GM18508 (cell line): ENCODE results near the gene CNGB1.

Source experiments
- ATAC-seq: cut with Tn5 transposase; IDR thresholded peaks from one replicate; pipeline ENCODE4 v1.9.1; 2021; ENCODE audit warnings: moderate number of reproducible peaks; ENCODE audit not compliant: insufficient read depth, unreplicated experiment

Gene CNGB1

DNA sequence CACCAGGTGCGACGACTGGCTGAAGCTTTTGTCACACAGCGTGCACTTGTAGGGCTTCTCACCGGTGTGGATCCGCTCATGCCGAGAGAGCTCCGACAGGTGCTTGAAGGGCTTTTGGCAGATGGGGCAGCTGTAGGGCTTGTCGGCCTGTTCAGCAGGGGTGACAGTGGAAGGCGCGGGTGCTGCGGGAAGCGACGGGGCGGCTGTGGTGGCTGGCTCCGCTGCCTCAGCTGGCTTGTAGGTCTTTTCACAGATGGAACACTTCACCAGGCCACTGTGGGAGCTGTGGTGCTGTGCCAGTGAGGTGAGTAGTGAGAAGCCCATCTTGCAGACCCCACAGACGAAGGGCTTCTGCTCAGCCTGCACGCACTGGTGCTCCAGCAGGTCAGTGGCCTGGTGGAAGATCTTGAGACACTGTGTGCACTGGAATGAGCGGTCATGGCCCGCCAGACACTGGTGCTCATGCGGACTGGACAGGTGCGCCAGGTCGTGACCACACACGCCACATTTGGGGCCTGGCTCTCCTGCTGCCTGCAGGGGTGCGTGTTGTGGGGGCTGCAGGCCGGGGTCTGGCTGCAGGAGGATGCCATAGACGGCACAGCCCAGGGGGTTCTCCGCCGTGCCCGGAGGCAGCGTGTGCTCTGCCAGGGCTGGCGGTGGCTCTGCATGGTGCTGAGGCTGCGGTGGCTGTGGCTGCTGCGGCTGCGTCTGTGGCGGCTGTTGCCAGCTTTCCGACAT is 26.8 kb upstream of the CNGB1 start:
- ATAC-seq: no peak

DNA sequence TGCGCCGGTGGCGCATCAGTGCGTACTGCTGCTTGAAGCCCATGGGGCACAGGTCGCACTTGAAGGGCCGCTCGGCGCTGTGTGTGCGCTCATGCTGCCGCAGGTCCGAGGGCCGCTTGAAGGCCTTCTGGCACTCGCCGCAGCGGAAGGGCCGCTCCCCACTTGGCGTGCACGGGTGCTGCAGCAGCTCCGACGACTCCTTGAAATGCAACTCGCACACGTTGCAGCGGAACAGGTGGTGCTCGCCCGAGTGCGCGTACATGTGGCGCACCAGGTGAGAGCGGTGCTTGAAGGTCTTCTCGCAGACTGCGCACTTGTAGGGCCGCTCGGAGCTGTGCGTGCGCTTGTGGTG is 26.2 kb upstream of the CNGB1 start:
- ATAC-seq: no peak

DNA sequence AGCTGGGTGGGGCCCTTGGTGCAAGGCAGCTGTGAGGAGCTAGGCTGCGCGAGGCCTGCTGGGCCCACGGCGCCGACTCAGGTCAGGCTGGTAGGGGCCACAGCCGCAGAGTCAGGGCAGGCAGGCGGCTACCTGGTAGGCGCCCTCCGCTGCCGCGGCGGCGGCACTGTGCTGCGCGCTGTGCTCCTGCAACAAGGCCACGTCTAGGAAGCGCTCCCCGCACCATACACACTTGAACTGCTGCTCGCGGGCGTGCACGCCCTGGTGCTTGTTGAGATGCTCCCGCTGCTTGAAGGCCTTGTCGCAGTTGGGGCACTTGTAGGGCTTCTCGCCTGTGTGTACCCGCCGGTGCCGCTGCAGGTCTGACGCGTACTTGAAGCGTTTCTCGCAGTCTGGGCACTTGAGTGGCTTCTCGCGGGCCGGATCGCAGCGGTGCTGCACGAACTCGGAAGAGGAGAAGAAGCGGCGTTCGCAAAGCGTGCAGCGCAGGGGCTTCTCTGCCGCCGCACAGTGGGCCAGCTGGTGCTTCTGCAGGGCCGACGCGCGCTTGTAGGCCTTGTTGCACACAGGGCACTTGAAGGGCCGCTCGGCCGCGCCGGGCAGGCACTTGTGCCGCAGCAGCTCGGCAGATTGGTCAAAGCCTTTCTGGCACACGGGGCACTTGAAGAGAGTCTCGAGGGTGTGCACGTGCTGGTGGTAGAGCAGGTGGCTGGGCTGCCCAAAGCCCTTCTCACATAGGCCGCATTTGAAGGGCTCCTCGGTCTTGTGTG is 25.7 kb upstream of the CNGB1 start:
- no peak for ATAC-seq

DNA sequence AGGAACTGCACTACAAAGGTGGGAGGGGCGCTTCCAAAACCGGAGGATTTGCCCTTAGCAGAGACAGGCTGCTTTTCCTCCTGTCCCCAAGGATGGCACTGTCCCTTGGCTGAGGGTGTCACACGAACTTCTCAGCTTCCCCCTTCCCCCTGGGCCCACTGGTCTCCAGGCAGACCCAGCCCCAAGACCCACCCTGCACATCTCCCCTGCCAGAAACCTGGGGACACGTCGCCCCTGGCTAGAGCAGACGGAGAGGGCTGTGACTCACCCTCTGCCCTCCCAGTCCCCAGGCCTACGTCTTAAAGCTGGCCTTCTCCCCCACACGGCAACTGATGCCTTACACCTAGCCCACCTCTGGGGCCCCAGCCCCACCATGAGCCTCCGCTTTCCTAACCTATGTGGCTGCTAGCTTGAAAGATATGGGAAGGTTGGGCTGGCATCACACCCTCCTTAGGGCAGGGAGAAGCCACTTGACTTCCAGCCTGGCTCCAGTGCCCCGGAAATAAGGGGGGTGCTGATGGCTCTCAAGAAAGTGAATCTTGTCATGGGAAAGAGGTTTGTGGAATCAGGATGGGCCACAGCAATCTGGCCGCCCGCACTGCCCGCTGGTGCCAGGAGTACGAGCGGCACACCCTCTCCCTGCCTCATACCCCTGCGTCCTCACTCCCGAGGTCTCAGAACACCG is 24.9 kb upstream of the CNGB1 start:
- no peak for ATAC-seq

DNA sequence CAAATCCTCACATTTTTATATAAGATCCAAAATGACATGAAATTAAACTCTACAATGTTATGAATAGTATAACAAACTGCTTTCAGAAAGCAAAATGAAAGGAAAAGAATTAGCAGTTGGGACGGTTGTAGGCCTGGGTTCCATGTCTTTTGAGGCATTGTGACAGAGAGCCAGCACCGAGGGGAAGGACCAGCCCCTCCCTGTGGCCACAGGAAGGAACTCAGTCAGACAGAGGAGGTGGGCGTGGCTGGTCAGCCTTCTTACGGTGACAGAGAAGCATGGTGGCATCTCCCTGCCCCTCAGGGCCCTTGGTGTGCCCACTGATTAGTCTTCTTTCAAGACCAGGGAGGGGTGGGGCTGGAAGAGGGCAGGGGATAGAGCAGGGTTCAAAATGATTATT is 23.9 kb upstream of the CNGB1 start:
- no peak for ATAC-seq

DNA sequence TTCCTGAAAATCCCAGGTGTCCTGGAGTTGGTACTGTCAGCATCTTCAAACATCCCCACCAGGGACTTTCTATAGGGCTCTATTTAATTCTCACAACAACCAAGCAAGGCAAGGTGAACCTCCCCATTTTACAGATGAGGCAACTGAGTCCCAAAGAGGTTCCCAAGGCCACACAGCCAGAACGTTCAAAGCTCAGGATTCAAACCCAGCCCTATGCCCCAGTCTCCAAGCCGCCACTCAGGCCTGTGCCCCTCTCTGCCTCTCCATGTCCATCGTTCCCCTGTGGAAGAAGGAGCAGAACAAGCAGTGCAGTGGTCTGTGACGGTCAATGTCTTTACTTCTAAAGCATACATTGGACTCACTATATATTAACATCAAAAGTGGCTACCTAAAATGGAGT is 23.4 kb upstream of the CNGB1 start:
- no peak for ATAC-seq

DNA sequence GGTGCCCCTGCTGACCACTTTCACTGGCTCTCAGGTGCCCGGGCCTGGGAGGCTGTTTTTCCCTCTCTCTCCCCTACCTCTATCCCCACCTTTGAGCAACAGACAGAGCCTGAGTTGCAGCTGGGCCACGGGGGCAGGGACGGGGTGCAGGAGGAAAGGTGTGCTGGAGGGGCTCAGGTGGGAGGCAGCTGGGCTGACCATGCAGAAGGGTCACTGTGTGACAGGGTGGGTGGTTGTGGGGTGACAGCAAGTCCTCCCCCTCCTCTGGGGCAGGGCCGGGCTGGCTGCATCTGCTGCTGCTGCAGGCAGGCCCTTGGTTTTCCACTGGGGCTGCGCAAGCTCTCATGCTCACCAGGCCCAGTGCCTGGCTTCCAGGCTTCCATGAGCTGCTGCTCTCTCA is 23.0 kb upstream of the CNGB1 start:
- no peak for ATAC-seq

DNA sequence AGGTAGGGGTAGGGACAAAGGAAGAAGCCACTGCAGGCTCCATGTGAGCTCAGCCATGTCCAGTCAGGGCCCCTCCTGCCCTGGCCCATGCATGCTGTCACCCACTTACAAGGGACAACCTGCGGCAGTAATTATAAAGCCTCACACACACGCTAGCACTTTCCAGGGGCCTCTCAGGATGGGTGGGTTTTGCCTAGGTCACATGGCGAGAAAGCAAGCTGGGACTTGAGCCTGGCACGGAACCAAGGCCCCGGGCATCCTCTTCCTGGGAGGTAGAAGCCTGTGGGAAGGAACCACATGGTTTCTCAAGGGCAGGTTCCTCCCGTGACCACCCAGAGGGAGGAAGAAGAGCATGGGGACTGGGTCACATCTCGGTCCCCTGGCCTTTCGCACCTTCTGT is 22.5 kb upstream of the CNGB1 start:
- no peak for ATAC-seq

DNA sequence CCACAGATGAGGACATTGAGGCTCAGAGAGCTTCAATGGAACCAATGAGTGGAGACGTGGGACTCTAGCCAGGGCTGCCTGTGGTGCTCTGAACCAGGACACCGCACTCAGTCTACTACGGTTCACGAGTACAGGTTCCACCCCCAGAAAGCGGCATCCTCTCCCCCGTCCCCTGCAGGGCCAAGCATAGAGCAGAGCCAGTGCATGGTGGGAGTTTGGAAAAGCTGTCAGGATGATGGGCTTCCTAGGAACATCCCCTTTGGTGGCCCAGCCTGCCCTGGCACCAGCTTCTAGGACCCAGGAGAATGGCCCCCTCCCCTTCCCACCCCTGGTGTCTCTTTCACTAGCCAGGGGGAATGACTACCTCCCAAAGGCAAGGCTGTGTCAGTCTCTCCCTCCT is 21.2 kb upstream of the CNGB1 start:
- ATAC-seq: no peak

DNA sequence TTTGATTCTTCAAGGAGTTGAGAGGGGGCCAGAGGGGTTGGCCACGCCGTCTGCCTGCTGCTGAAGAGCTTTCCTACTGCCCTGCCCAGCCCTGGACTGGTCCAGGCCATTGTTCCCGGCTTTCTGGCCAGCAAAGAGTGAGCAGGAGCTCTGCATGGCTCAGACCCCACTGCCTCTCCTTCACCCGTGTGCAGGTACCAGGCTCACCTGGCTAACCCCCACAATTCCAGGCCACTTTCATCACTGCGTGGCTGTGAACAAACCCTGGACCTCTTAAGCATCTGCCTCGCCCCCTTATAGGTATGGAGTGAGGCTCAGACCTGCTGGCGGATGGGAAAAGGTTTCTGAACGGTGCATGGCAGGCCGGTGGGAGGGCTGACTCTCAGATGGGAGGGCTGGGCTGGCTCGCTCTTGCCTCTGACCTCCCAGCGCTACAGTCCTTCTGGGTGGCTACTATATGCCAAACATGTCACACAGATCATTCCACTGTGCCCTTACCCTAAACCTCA is 20.7 kb upstream of the CNGB1 start:
- ATAC-seq: no peak

DNA sequence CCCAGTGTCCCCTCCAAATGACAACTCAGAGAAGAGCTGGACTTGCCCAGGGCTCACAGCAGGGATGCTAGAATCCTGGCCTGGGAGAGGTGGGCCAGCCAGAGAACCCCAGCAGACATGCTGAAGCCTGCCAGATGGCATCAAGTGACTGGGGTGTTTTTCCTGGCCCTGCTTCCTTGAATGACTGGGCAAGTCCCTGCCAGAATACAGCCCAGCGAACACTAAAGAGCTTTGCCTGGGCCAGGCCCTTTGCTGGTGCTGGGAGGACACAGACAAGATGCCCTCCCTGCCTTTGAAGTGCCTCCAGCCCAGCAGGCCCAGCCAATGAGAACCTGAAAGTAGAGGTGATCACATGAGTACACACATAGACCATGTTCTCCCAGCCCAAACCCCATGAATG is 18.0 kb upstream of the CNGB1 start:
- no peak for ATAC-seq

DNA sequence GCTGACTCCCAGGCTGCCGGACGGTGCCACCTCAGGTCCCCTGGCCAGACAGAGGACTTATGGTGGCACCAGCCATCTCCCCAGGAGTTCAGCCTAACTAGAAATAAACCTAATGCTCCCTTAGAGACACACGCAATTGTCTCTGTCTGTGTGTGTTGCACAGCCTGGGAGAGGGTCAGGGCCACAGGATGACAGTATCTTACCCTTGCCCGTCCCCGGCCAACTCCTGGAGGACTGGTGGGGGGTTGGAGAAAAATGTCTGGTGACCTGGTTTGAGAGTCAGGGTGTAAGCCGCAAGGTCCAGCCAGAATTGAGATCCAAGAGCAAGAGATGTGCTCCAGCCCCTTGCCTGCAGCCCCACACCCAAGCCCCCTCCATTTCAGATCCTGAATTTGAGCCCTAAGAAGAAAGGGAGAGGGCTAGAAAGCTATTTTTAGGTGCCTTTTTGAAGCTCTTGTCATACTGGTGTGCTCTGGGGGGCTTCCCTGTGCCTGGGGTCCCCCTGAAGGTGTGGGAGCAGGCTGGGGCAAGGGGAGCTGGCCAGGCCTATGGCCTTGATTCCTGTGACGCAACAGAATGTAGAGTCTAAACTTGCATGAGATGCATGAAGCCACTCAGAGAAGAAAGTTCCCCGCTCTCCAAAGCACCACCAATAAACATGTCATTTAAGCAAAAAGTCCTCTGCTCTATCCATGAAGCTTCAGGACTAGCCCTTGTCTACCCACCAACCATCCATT is 16.7 kb upstream of the CNGB1 start:
- no peak for ATAC-seq

DNA sequence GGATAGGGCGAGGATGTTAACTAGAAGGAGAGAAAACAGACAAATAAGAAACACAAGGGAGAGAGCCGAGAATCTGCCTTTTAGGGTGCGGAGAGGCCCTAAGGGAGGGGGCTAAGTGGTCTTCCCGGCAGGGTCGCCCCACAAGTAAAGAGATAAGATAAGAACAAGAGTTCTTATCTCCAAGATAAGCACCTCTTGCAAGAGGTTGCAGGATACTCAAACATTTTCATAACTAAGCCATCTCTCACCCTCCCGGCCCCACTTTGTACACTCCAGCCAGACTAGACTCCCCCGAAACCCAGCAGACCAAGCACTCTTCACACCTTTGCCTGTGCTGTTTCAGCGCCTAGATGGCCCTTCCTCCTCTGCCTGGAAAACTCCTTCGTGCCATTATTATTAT is 15.3 kb upstream of the CNGB1 start:
- ATAC-seq: no peak

DNA sequence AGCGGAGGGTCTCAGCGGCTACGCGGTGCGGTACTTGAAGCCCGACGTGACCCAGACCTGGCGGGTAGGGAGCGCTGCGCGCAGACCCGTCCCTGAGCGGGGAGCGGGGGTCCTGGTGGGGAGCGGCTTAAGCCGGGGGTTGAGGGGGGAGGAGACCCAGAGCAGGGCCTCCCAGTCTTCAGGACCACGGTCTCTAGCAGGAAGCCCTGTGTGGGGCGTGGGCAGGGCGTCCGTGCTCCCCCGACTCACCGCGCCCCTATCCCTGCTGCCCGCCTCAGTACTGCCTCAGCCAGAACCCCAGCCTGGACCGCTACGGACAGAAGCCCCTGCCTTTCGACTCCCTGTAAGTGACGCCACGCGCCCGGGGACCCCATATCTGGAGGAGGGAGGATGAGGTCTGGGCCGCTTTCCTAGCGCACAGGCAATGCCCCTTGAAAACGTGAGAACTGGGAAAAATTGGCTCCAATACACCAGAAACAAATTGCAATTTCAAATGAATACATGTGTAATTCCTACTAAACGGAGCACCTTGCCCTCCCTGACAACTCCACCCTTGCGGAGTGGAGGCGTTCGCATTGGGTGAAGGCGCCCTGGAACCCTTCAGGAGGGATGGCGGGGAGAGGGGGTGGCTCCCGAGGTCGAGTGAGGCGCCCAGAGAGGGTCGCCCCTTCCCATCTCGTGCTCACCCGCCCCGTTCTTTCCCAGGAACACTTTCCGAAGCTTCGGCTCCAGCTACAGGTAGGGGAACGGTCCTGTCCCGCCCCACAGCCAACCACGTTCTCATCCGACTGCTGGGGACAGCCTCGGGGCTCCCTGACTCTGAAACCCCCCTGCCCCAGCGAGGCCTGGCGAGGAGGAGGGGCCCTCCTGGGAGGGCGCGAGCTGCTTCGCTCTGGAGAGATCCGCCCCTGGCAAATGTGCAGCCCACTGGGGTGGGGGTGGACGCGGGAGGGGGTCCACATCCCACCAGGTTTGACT is 14.6 kb upstream of the CNGB1 start:
- ATAC-seq: no peak

DNA sequence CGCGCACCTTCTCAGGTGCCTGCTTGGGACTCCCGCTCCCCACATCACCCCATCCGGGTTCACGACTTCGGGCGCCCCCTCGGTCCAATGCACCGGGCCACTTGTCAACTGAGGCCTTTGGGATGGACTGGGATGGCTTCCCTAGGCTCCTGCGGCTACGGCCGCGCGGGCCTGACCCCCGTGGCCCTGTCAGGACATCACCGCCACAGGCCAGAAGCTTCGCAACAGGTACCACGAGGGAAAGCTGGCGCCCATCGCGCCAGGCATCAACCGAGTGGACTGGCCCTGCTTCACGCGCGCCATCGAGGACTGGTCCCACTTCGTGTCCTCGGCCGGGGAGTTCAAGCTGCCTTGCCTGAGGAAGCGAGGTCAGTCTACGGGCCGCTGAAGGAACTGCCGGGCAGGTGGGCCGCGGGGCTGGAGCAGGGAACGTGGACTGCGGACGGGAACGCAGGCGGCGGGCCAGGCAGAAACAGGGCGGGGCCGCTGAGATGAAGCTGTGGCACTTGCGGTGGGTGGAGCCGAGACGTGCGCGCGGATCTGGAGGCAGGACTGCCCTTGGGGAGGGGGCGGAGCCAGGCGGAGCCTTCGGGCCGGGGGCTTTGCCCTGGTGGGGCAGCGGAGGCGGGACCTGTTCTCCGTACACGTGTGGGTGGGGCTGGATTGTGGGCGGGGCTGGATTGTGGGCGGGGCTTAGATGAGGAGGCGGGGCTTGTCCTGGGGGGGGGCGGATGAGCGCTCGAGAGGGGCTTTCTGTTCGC is 13.7 kb upstream of the CNGB1 start:
- no peak for ATAC-seq

DNA sequence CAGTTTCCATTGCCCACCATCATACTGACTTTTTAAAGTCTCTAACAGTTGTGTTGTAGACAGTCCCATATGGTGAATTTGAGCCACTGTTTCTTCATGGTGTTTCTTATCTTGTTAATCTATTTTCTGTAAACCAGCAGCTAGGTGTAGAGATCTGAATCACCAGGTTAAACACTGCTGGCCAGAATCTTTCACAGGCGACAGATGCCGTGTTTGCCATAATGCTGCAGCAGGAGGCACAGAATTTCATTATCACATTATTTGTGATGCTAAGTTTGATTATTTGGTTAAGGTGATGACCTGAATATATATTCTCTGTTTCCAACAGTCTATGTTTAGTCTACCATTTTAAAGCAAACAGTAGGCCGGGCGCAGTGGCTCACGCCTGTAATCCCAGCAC is 11.5 kb upstream of the CNGB1 start:
- no peak for ATAC-seq

DNA sequence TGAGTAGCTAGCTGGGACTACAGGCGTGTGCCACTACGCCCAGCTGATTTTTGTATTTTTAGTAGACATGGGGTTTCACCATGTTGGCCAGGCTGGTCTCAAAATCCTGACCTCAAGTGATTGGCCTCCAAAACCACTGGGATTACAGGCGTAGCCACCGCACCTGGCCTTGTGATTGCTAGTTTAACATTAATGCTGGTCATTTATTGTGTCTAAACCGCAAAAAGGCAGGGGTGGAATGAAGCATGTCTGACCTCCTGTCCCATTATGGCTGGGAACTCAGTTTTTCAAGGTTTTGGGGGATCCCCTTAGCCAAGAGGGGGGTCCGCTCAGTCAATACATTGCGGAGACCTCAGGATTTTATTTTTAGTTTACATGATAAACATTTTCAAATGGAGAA is 10.7 kb upstream of the CNGB1 start:
- no peak for ATAC-seq

DNA sequence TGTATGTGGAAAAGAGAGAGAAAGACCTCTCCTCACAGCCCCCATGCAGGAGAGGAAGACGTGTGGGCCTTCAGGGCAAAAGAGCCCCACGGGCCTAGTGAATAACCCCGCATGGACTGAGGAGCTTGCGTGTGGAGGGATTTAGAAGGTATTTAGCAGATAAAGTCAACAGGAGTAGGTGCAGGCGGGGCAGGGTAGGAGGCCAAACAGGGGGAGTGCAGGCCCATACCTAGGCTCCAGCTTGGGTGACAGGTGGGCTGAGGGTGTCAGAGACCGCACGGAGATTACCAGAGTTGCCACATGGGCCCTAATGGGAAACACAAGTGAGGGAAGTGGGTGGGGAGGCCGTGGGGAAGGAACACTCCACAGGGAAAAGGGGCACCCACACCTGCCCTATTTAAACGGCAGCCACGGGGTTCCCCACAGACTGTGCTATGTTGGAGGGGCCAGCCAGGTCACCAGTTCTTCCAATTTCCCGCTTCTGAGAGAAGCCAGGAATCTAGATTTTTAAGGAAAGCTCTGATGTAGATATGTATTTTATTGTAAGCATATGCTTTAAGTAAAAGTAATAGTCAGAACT is 8.2 kb upstream of the CNGB1 start:
- ATAC-seq: no peak
